RWPE2 (cell line): ENCODE results near the gene KAZN.
A peak's percentile ranks its signal among the peaks of the same experiment; 100 is the strongest.

ENCODE experiments used
- ATAC-seq: fragments of 200-7000 bp; cut with Tn5 transposase; 3 replicates; pipeline ENCODE4 v1.9.1; 2021; ENCODE audit warnings: low read depth
- DNase-seq: peaks from one replicate; pipeline ENCODE4 v3.0.0-alpha.2; 2020; ENCODE audit warnings: low spot score
- H3K27ac ChIP-seq: fragments of 450-650 bp; 2 replicates; pipeline ENCODE4 v1.5.1; 2017; ENCODE audit warnings: mild to moderate bottlenecking; ENCODE audit not compliant: poor library complexity, severe bottlenecking
- H3K27me3 ChIP-seq: fragments of 250-450 bp; sonication (Bioruptor Pico); 2 replicates; pipeline ENCODE4 v1.5.1; 2021; ENCODE audit warnings: mild to moderate bottlenecking, moderate library complexity; ENCODE audit not compliant: insufficient read depth, poor library complexity, severe bottlenecking
- H3K36me3 ChIP-seq: fragments of 250-450 bp; sonication (Bioruptor Pico); 2 replicates; pipeline ENCODE4 v1.5.1; 2020; ENCODE audit warnings: low read depth, mild to moderate bottlenecking, moderate library complexity
- H3K4me1 ChIP-seq: fragments of 250-450 bp; sonication (Bioruptor Pico); 2 replicates; pipeline ENCODE4 v1.5.1; 2021; ENCODE audit warnings: mild to moderate bottlenecking, moderate library complexity; ENCODE audit not compliant: insufficient read depth, poor library complexity, severe bottlenecking
- H3K4me3 ChIP-seq: fragments of 250-450 bp; sonication (Bioruptor Pico); 2 replicates; pipeline ENCODE4 v1.5.1; 2021; ENCODE audit warnings: mild to moderate bottlenecking, moderate library complexity; ENCODE audit not compliant: severe bottlenecking
- H3K9me3 ChIP-seq: fragments of 250-450 bp; sonication (Bioruptor Pico); 2 replicates; pipeline ENCODE4 v1.5.1; 2021; ENCODE audit warnings: mild to moderate bottlenecking, moderate library complexity; ENCODE audit not compliant: severe bottlenecking
- TF ChIP-seq, protein P1 (sequence below): fragments of 450-650 bp; IDR thresholded peaks from one replicate; pipeline ENCODE4 v1.5.1; 2017; ENCODE audit warnings: mild to moderate bottlenecking, moderate library complexity; ENCODE audit not compliant: poor library complexity, severe bottlenecking

The KAZN gene

DNA sequence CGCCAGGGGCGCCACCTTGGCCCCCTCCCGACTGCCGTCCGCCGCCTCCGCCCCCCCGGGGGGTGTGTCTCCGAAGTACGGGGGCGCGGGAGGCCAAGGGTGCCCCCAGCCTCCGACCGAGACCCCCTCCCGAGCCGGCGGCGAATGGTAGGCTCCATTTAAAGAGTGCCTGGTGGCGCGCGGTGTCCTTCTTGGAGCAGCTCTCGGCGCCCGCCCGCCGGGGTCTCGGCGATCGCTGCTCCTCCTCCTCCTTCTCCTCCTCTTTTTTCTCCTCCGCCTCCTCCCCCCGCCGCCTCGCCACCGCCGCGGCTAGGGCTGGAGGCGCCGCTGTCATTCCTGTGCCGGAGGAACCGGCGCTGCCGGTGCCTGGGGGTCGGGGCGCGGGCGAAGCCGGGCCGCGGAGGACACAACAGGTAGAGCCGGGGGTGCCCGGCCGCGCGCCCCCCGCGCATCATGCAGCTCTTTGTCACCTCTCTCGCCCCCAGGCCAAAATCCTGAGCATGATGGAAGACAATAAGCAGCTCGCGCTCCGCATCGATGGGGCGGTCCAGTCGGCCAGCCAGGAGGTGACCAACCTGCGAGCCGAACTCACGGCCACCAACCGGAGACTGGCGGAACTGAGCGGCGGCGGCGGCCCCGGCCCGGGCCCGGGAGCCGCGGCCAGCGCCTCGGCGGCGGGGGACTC is at the start of gene KAZN:
Gene KAZN, plus strand, starts transcription at position 188 of the 685 bp plus-strand sequence.
- Histone ChIP-seq H3K9me3 (no peaks in the 10 kb centered on the region), H3K4me1 (no peaks in the 10 kb centered on the region), H3K4me3 (peak within 1 kb of the TSS; percentile 32), H3K36me3 (no peaks in the 10 kb centered on the region), H3K27me3 (peaks cover 58% of the 10 kb centered on the region), H3K27ac (no peak within 1 kb of the TSS)
- DNase-seq (no peak), ATAC-seq (peak; percentile 45)
- TF ChIP-seq, protein P1, sequence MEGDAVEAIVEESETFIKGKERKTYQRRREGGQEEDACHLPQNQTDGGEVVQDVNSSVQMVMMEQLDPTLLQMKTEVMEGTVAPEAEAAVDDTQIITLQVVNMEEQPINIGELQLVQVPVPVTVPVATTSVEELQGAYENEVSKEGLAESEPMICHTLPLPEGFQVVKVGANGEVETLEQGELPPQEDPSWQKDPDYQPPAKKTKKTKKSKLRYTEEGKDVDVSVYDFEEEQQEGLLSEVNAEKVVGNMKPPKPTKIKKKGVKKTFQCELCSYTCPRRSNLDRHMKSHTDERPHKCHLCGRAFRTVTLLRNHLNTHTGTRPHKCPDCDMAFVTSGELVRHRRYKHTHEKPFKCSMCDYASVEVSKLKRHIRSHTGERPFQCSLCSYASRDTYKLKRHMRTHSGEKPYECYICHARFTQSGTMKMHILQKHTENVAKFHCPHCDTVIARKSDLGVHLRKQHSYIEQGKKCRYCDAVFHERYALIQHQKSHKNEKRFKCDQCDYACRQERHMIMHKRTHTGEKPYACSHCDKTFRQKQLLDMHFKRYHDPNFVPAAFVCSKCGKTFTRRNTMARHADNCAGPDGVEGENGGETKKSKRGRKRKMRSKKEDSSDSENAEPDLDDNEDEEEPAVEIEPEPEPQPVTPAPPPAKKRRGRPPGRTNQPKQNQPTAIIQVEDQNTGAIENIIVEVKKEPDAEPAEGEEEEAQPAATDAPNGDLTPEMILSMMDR, result no peak

DNA sequence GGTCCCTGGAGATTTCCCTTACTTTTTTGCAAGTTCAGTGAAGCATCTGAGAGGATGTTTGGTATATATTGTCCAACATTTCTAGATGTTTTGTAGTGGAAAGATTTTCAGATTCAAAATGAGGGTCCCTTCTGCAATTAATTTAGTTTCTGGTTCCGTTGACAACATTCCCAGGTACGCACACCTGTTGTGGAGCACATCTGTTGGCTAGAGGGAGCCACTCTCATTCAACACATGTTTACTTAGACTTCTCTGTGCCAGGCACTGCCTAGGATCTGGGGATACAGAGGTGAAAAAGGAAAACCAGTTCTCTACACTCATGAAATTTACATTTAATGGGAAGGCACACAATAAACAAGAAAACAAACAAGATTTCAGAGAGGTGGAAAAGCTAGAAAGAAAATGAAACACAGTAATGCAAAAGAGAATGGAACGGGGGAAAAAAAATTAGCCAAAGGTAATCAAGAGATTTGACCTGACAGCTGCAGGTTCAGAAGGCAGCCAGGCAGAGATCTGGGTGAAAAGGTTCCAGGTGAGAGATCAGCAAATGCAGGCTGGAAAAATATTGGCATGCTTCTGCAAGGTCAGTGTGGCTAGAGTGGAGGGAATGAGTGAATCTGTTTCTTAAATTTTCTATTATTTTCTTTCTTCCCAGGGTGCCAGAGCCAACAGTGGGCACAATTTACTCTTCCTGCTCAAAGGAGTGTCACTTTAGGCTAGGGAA is 48.4 kb upstream of the KAZN start:
- no peak overlapping the region for H3K27ac ChIP-seq
- no peaks in the 10 kb centered on the region for H3K27me3 ChIP-seq
- no peak overlapping the region for H3K4me3 ChIP-seq
- H3K9me3 ChIP-seq, result no peaks in the 10 kb centered on the region
- no peaks in the 10 kb centered on the region for H3K36me3 ChIP-seq
- no peaks in the 10 kb centered on the region for H3K4me1 ChIP-seq
- DNase-seq (no peak), ATAC-seq (no peak)
- TF ChIP-seq, protein P1, result no peak

DNA sequence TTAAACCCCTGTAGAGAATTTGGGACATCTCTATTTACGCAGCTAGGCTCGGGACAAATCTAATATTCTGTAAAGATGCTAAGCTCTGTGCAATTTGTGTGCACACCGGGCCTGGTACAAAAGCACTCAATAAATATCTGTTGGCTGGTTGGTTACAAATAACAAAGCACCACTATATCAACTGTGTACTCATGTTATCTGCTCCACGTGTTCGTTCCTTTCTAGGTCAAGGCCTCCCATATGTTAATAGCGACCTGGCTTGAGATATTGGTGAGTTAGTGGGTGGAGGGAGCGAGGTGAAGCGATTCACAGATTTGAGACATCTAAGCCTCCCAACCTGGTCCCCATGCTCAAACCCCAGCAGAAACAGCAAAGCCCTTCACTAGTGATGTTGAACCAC is 47.1 kb upstream of the KAZN start:
- DNase-seq, result no peak
- Histone ChIP-seq H3K27me3 (no peaks in the 10 kb centered on the region), H3K36me3 (no peaks in the 10 kb centered on the region)

DNA sequence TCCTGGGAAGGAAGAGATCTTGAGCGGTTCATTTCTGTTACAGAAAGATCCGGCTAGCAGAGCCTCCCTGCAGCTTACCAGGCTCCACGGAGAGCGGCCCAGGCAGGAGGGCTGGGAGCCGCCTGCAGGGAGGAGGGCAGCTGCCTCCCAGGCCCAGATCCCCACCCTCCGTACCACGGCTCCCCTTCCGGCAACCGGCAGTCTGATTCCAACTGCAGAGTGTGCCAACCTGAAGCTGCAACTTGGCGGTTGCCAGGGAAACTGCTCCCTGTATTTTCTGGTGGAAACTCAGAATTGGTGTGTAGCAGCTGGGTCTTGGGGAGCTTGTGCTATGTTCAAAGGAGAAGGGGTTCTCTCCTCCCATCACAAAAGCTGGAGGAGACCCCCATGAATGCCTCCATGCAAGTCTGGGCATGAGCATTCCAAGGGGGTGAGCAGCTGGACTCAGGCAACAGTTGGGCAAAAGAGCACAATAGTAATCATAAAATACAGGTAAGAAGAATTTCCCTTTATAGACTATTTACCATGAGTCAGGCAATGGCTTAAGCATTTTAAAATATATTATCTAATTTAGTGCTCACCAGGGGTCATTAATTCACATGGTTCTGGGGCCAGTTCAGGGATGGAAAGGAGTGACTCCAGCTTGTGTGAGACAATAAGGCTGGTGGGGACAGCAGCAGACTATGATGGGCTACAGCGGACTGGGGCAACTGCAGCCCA is 46.1 kb upstream of the KAZN start:
- TF ChIP-seq, protein P1, result no peak
- no peaks in the 10 kb centered on the region for H3K27me3 ChIP-seq
- ATAC-seq (no peak; the same call in 2 of the 3 replicates), DNase-seq (no peak)
- no peak overlapping the region for H3K4me3 ChIP-seq
- H3K9me3 ChIP-seq, result no peaks in the 10 kb centered on the region
- H3K27ac ChIP-seq, result no peak overlapping the region
- no peaks in the 10 kb centered on the region for H3K36me3 ChIP-seq
- H3K4me1 ChIP-seq, result no peaks in the 10 kb centered on the region

More for the DNA sequence above, 47.1 kb upstream of the KAZN start:
- Histone ChIP-seq H3K27ac (no peak overlapping the region), H3K4me3 (no peak overlapping the region), H3K9me3 (no peaks in the 10 kb centered on the region), H3K4me1 (no peaks in the 10 kb centered on the region)
- ATAC-seq, result no peak
- TF ChIP-seq, protein P1, result no peak
